GM12801 (cell line): ENCODE results near the gene ZNF23.

Source experiments
- CTCF ChIP-seq: IDR thresholded peaks from one replicate; pipeline ENCODE4 v1.5.1; 2011; ENCODE audit warnings: control low read depth; ENCODE audit not compliant: insufficient read length; ENCODE audit errors: extremely low read depth

ZNF23 gene

GRCh38 chr16:71414038-71414437 lies 48.0 kb downstream of the ZNF23 start:
- TF ChIP-seq CTCF: no peak

GRCh38 chr16:71413341-71413740 lies 48.7 kb downstream of the ZNF23 start:
- TF ChIP-seq CTCF: no peak

- no peak for TF ChIP-seq CTCF
Measured at GRCh38 chr16:71412270-71413160, 49.5 kb downstream of the ZNF23 start.

- TF ChIP-seq CTCF: no peak
Measured at GRCh38 chr16:71410146-71410545, 51.9 kb downstream of the ZNF23 start.

- no peak for TF ChIP-seq CTCF
Measured at GRCh38 chr16:71409011-71409775, 52.9 kb downstream of the ZNF23 start.

GRCh38 chr16:71408536-71408935 lies 53.5 kb downstream of the ZNF23 start:
- no peak for TF ChIP-seq CTCF

GRCh38 chr16:71407731-71408130 lies 54.3 kb downstream of the ZNF23 start:
- no peak for TF ChIP-seq CTCF
